Liver (tissue), 9 donors: ENCODE results near the gene JAG2. TPM values are rescaled to one million over a fixed set of nuclear protein-coding genes. Genes with fewer than 3 reads are reported as not detected.

Experiments
- DNase-seq: peaks from one replicate; pipeline ENCODE4 v3.0.0-alpha.2; 2017; ENCODE audit warnings: low spot score
- H3K27ac ChIP-seq, 2 donors: one replicate each; pipeline ENCODE4 v1.7.0; 2013; ENCODE audit warnings: inconsistent platforms in 2 of 2, low read length in 2 of 2, control low read depth in 1 of 2, low read depth in 1 of 2, mild to moderate bottlenecking in 1 of 2
- H3K27me3 ChIP-seq, 4 donors: one replicate each; pipeline versions ENCODE4 v1.6.1 to v1.7.0; 2013; ENCODE audit warnings: low read length in 3 of 4, inconsistent platforms in 1 of 4, mild to moderate bottlenecking in 1 of 4, moderate library complexity in 1 of 4; ENCODE audit not compliant: control insufficient read depth in 4 of 4, insufficient read depth in 4 of 4
- H3K36me3 ChIP-seq, 4 donors: one replicate each; pipeline versions ENCODE4 v1.6.1 to v1.7.0; 2013; ENCODE audit warnings: low read length in 3 of 4, mild to moderate bottlenecking in 3 of 4, low read depth in 1 of 4, moderate library complexity in 1 of 4; ENCODE audit not compliant: control insufficient read depth in 4 of 4, insufficient read depth in 3 of 4
- H3K4me1 ChIP-seq, 4 donors: one replicate each; pipeline versions ENCODE4 v1.6.1 to v1.7.0; 2013; ENCODE audit warnings: low read length in 3 of 4, mild to moderate bottlenecking in 3 of 4, moderate library complexity in 1 of 4; ENCODE audit not compliant: control insufficient read depth in 4 of 4, insufficient read depth in 4 of 4
- H3K4me3 ChIP-seq, 3 donors: one replicate each; pipeline versions ENCODE4 v1.6.1 to v1.7.0; 2013; ENCODE audit warnings: low read length in 3 of 3, control low read depth in 1 of 3, low read depth in 1 of 3, mild to moderate bottlenecking in 1 of 3
- H3K9ac ChIP-seq, 2 donors: one replicate each; pipeline ENCODE4 v1.7.0; 2013; ENCODE audit warnings: low read length in 2 of 2, mild to moderate bottlenecking in 2 of 2, moderate library complexity in 2 of 2, control low read depth in 1 of 2, low read depth in 1 of 2
- H3K9me3 ChIP-seq, 4 donors: one replicate each; pipeline versions ENCODE4 v1.6.1 to v1.7.0; 2013; ENCODE audit warnings: low read length in 3 of 4; ENCODE audit not compliant: control insufficient read depth in 4 of 4
- ATF3 ChIP-seq: IDR thresholded peaks from 2 replicates; pipeline ENCODE4 v1.6.1; 2016; ENCODE audit warnings: antibody characterized with exemption
- CTCF ChIP-seq: fragments of 150-350 bp; IDR thresholded peaks from 2 replicates; pipeline ENCODE4 v1.5.1; 2017; ENCODE audit warnings: improper control_type of control experiment, low read depth, low read length; ENCODE audit not compliant: missing input control
- EGR1 ChIP-seq, 2 donors: IDR thresholded peaks; 2 replicates each; pipeline ENCODE4 v1.6.1; 2016 to 2018; ENCODE audit warnings: antibody characterized with exemption in 2 of 2, low read depth in 2 of 2
- FOXA1 ChIP-seq: IDR thresholded peaks from 2 replicates; pipeline ENCODE4 v1.6.1; 2016; ENCODE audit warnings: antibody characterized with exemption
- FOXA2 ChIP-seq: IDR thresholded peaks from 2 replicates; pipeline ENCODE4 v1.6.1; 2016; ENCODE audit warnings: antibody characterized with exemption
- GABPA ChIP-seq, 2 donors: IDR thresholded peaks in 1 of 2; conservative IDR thresholded peaks in 1 of 2; 2 replicates each; pipeline ENCODE4 v1.6.1; 2016; ENCODE audit warnings: antibody characterized with exemption in 2 of 2, mild to moderate bottlenecking in 1 of 2, moderate library complexity in 1 of 2
- HNF4A ChIP-seq, 2 donors: conservative IDR thresholded peaks; 2 replicates each; pipeline ENCODE4 v1.6.1; 2016; ENCODE audit warnings: antibody characterized with exemption in 2 of 2, mild to moderate bottlenecking in 2 of 2
- HNF4G ChIP-seq: IDR thresholded peaks from 2 replicates; pipeline ENCODE4 v1.6.1; 2016; ENCODE audit warnings: antibody characterized with exemption
- JUND ChIP-seq, 2 donors: IDR thresholded peaks; 2 replicates each; pipeline ENCODE4 v1.6.1; 2016; ENCODE audit warnings: antibody characterized with exemption in 2 of 2
- NR2F2 ChIP-seq: IDR thresholded peaks from 2 replicates; pipeline ENCODE4 v1.6.1; 2016; ENCODE audit warnings: antibody characterized with exemption
- RAD21 ChIP-seq, 2 donors: IDR thresholded peaks; 2 replicates each; pipeline ENCODE4 v1.6.1; 2016; ENCODE audit warnings: antibody characterized with exemption in 2 of 2, mild to moderate bottlenecking in 2 of 2
- RXRA ChIP-seq, 2 donors: IDR thresholded peaks; 2 replicates each; pipeline ENCODE4 v1.6.1; 2017 to 2018; ENCODE audit warnings: antibody characterized with exemption in 2 of 2, mild to moderate bottlenecking in 1 of 2
- SP1 ChIP-seq: IDR thresholded peaks from 2 replicates; pipeline ENCODE4 v1.6.1; 2018; ENCODE audit warnings: antibody characterized with exemption, mild to moderate bottlenecking
- TAF1 ChIP-seq: conservative IDR thresholded peaks from 2 replicates; pipeline ENCODE4 v1.6.1; 2016; ENCODE audit warnings: antibody characterized with exemption, mild to moderate bottlenecking
- YY1 ChIP-seq: IDR thresholded peaks from 2 replicates; pipeline ENCODE4 v1.6.1; 2016; ENCODE audit warnings: antibody characterized with exemption, mild to moderate bottlenecking
- WGBS: extraction: QIAGEN DNeasy Blood & Tissue Kit; methylation state at CpG from one replicate; pipeline ENCODE4 v1.1.7; 2013; 5-methylcytosine and 5-hydroxymethylcytosine counted together
- polyA plus RNA-seq, 2 donors: library from polyadenylated mRNA; stranded (reverse) in 1 of 2; unstranded in 1 of 2; fragments of 200-250 nt in 1 of 2; fragments of >200 nt in 1 of 2; fragmentation: Nextera tagmentation in 1 of 2; extraction: Ambion mirVana in 1 of 2; gene quantifications; one replicate each; pipeline versions ENCODE4 v1.2.1 to v1.2.3, GENCODE V29; 2013 to 2015
- total RNA-seq, 2 donors: library from RNA; depleted of rRNA; stranded (reverse); fragments of >200 nt; gene quantifications; one replicate each; pipeline ENCODE4 v1.2.3, GENCODE V29; 2014
- TF ChIP-seq, protein P1 (sequence below): IDR thresholded peaks from 2 replicates; pipeline ENCODE4 v1.6.1; 2016; ENCODE audit warnings: antibody characterized with exemption
- TF ChIP-seq, protein P2 (sequence below): IDR thresholded peaks from 2 replicates; pipeline ENCODE4 v1.6.1; 2016; ENCODE audit warnings: antibody characterized with exemption
- donor health status: healthy.
- donor health status: healthy.
- donor health status: healthy.
- donor health status: healthy.
- donor health status: healthy.

The JAG2 gene
- total and polyA plus RNA-seq, 4 donors, result 0.24 to 1.0 (median 0.54) TPM

- whole genome bisulfite sequencing, result 44% methylated on average over 19 of the region's 19 CpGs
- no peak overlapping the region for H3K9ac ChIP-seq
- H3K27ac ChIP-seq, result no peak overlapping the region
- peaks cover 0 to 3% (median 0%) of the 10 kb centered on the region in 4 donors for H3K27me3 ChIP-seq
- H3K36me3 ChIP-seq, result no peaks in the 10 kb centered on the region
- no peak overlapping the region for H3K4me3 ChIP-seq
- DNase-seq, result no peak
- TF ChIP-seq, protein P1, sequence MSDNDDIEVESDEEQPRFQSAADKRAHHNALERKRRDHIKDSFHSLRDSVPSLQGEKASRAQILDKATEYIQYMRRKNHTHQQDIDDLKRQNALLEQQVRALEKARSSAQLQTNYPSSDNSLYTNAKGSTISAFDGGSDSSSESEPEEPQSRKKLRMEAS, result no peak
- TF ChIP-seq FOXA1 (no peak), TAF1 (no peak), EGR1 (IDR thresholded peaks at IDR 0.05; ENCODE audit: low read depth in 2 of 2) (no peak), FOXA2 (no peak), HNF4A (conservative IDR thresholded peaks at IDR 0.05) (no peak), ATF3 (no peak), GABPA (IDR thresholded peaks at IDR 0.05 in 1 of 2, conservative IDR thresholded peaks at IDR 0.05 in 1 of 2) (no peak), YY1 (no peak), HNF4G (no peak), NR2F2 (no peak), SP1 (no peak), JUND (IDR thresholded peaks at IDR 0.05) (no peak), CTCF (no peak), RAD21 (IDR thresholded peaks at IDR 0.05) (no peak), RXRA (IDR thresholded peaks at IDR 0.05) (no peak)
- TF ChIP-seq, protein P2, sequence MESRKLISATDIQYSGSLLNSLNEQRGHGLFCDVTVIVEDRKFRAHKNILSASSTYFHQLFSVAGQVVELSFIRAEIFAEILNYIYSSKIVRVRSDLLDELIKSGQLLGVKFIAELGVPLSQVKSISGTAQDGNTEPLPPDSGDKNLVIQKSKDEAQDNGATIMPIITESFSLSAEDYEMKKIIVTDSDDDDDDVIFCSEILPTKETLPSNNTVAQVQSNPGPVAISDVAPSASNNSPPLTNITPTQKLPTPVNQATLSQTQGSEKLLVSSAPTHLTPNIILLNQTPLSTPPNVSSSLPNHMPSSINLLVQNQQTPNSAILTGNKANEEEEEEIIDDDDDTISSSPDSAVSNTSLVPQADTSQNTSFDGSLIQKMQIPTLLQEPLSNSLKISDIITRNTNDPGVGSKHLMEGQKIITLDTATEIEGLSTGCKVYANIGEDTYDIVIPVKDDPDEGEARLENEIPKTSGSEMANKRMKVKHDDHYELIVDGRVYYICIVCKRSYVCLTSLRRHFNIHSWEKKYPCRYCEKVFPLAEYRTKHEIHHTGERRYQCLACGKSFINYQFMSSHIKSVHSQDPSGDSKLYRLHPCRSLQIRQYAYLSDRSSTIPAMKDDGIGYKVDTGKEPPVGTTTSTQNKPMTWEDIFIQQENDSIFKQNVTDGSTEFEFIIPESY, result no peak
- H3K9me3 ChIP-seq, result no peaks in the 10 kb centered on the region
- peaks cover 0 to 12% (median 11%) of the 10 kb centered on the region in 4 donors for H3K4me1 ChIP-seq
Measured at GRCh38 chr14:105171004-105171673, 2.6 kb upstream of the JAG2 start.

DNA sequence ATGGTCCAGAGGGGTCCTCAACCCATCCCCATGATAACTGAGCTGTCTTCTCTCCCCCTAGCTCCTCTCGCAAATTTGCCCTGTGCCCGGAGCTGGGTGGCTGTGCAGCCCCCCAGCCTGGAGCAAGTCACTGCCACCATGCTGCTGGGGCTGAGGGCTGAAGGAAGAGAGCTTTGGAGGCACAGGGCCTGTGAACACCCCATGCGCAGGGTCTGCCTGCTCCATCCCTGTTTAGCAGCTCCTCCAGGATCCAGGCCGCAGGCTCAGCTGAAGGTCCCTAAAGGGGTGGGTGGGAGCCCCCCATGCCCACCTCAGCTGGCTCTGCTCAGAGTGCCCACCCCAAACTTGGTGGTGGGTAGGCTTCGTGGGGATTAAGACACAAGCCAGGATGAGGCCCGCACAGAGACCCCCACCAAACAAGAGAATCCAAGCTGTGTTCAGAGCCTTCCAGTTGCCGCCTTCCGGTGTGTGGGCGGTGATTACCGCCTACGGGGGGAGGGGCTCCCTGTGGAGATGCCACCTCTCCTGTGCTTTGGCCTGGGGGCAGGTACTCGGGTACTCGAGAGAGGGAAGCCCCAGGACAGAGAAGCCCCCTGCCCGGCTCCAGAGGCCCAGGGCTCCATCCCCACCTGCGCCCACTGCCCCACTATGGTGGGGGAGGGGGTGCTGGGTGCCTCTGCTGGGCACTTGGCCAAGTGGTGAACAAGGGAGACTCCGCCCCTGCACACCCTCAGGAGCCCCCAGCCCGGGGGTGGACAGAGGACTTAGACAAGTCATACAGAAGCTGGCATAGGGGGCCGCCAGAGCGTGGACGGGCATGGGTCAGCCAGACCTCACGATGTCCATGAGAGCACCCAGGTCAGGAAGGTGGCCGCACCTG is 1.4 kb upstream of the JAG2 start:
- no peaks in the 10 kb centered on the region for H3K9me3 ChIP-seq
- no peak overlapping the region for H3K4me3 ChIP-seq
- H3K9ac ChIP-seq, result no peak overlapping the region
- H3K27me3 ChIP-seq, result peaks cover 0 to 3% (median 0%) of the 10 kb centered on the region in 4 donors
- peaks cover 0 to 12% (median 11%) of the 10 kb centered on the region in 4 donors for H3K4me1 ChIP-seq
- DNase-seq, result no peak
- H3K36me3 ChIP-seq, result no peaks in the 10 kb centered on the region
- TF ChIP-seq FOXA1, result no peak
- TF ChIP-seq, protein P1, result no peak
- WGBS, result 73% methylated on average over 22 of the region's 22 CpGs
- H3K27ac ChIP-seq, result no peak overlapping the region
